Upper lobe of left lung (tissue), 6 donors: ENCODE data around the gene PCDHGA4. TPM values are rescaled to one million over a fixed set of nuclear protein-coding genes. Genes with fewer than 3 reads are reported as not detected.
"Not testable (repeated sequence)": the region's sequence is repeated elsewhere in the genome, so short reads cannot be mapped to it uniquely, and the experiment has no call there.

Source experiments
- ATAC-seq, 2 donors: fragments of 200-7000 bp; cut with Tn5 transposase; one replicate each; pipeline ENCODE4 v1.9.1; 2022; ENCODE audit warnings: mild to moderate bottlenecking in 2 of 2, moderate library complexity in 2 of 2; ENCODE audit not compliant: low FRiP score in 2 of 2
- DNase-seq, 2 donors: peaks; one replicate each; pipeline ENCODE4 v3.0.0-alpha.2; 2019 to 2020
- H3K27ac ChIP-seq, 4 donors: fragments of 200-600 bp; sonication (generic); one replicate each; pipeline ENCODE4 v1.5.1; 2016 to 2019
- H3K27me3 ChIP-seq, 4 donors: fragments of 200-600 bp; sonication (generic); one replicate each; pipeline ENCODE4 v1.5.1; 2017 to 2019
- H3K36me3 ChIP-seq, 4 donors: fragments of 200-600 bp; sonication (generic); one replicate each; pipeline ENCODE4 v1.5.1; 2016 to 2019
- H3K4me1 ChIP-seq, 4 donors: fragments of 200-600 bp; sonication (generic); one replicate each; pipeline ENCODE4 v1.5.1; 2018 to 2019
- H3K4me3 ChIP-seq, 4 donors: fragments of 200-600 bp; sonication (generic); one replicate each; pipeline ENCODE4 v1.5.1; 2017 to 2019; ENCODE audit warnings: mild to moderate bottlenecking in 2 of 4, moderate library complexity in 1 of 4
- H3K9me3 ChIP-seq, 4 donors: fragments of 200-600 bp; sonication (generic); one replicate each; pipeline ENCODE4 v1.5.1; 2018 to 2019
- CTCF ChIP-seq, 6 experiments: fragments of 450-650 bp in 4 of 6; fragments of 200-600 bp in 2 of 6; sonication (generic) in 2 of 6; IDR thresholded peaks; one replicate each; pipeline ENCODE4 v1.5.1; 2016 to 2019; ENCODE audit warnings: antibody characterized with exemption in 6 of 6
- EP300 ChIP-seq, 4 donors: sonication (generic); formaldehyde crosslinking; IDR thresholded peaks; one replicate each; pipeline ENCODE4 v1.5.1; 2017; ENCODE audit warnings: antibody characterized with exemption in 4 of 4, control low read depth in 2 of 4
- POLR2A ChIP-seq, 4 donors: fragments of 450-650 bp; IDR thresholded peaks; one replicate each; pipeline ENCODE4 v1.5.1; 2016 to 2017; ENCODE audit warnings: antibody characterized with exemption in 4 of 4, mild to moderate bottlenecking in 2 of 4
- POLR2AphosphoS5 ChIP-seq, 2 donors: sonication (generic); formaldehyde crosslinking; IDR thresholded peaks; one replicate each; pipeline ENCODE4 v1.5.1; 2017; ENCODE audit warnings: antibody characterized with exemption in 2 of 2
- WGBS, 2 donors: methylation state at CpG; one replicate each; pipeline ENCODE4 v1.1.5; 2017 to 2018; 5-methylcytosine and 5-hydroxymethylcytosine counted together
- total RNA-seq, 6 donors: library from RNA; depleted of rRNA in 4 of 6; stranded (reverse); fragments of >200 nt in 4 of 6; gene quantifications; one replicate each; pipeline versions ENCODE4 v1.1.0 to v1.2.1, GENCODE V29; 2016 to 2021
- donor health status: DM: no; HTN: no; CAD: no; lungs with moderate emphysema.
- donor health status: DM: no; HTN: yes; CAD: no; lungs with severe emphysema.

PCDHGA4 gene
- total RNA-seq, 6 donors from 2014 or later, result 1.7 to 9.4 (median 2.8) TPM

GRCh38 chr5:141397756-141398551, 43.1 kb downstream of the PCDHGA4 start, which contains the start of gene PCDHGB5:
Gene PCDHGB5 (plus strand): TSS chr5:141397947. CDS start chr5:141398128, 181 bp downstream.
- not testable (repeated sequence) for H3K36me3 ChIP-seq, H3K27ac ChIP-seq, H3K27me3 ChIP-seq, H3K4me1 ChIP-seq
- ATAC-seq (peak; percentile 80 to 87), DNase-seq (peak in 1 of 2 donors; percentile 47)
- peak in 5 of 6 experiments; percentile 19 to 57 (median 48) for TF ChIP-seq CTCF (IDR thresholded peaks at IDR 0.05)
- WGBS, 2 donors, result 6 to 13% methylated on average over 23 to 25 of the region's 43 CpGs
- H3K9me3 ChIP-seq, result peaks cover 41 to 83% (median 76%) of the 10 kb centered on the region in 4 donors
- H3K4me3 ChIP-seq, result peak within 1 kb of the TSS in 3 of 4 donors; percentile 33 to 43 (median 34)

GRCh38 chr5:141398608-141399007, 43.8 kb downstream of the PCDHGA4 start:
- H3K9me3 ChIP-seq, result peaks cover 42 to 83% (median 76%) of the 10 kb centered on the region in 4 donors
- H3K27me3 ChIP-seq, result no peaks in the 10 kb centered on the region
- ATAC-seq (no peak), DNase-seq (no peak)
- H3K4me3 ChIP-seq, result no peak overlapping the region
- WGBS, 2 donors, result 33 to 37% methylated on average over 8 to 15 of the region's 15 CpGs
- no peaks in the 10 kb centered on the region for H3K36me3 ChIP-seq
- TF ChIP-seq POLR2A (IDR thresholded peaks at IDR 0.05), result no peak
- no peak for TF ChIP-seq EP300 (IDR thresholded peaks at IDR 0.05)
- TF ChIP-seq CTCF (IDR thresholded peaks at IDR 0.05), result no peak
- TF ChIP-seq POLR2AphosphoS5 (IDR thresholded peaks at IDR 0.05), result no peak
- H3K27ac ChIP-seq, result no peak overlapping the region
- H3K4me1 ChIP-seq, result no peaks in the 10 kb centered on the region

GRCh38 chr5:141399555-141400258, 44.9 kb downstream of the PCDHGA4 start:
- TF ChIP-seq EP300 (IDR thresholded peaks at IDR 0.05) (no peak), POLR2AphosphoS5 (IDR thresholded peaks at IDR 0.05) (no peak), CTCF (IDR thresholded peaks at IDR 0.05) (no peak), POLR2A (IDR thresholded peaks at IDR 0.05) (no peak)
- no peaks in the 10 kb centered on the region for H3K36me3 ChIP-seq
- no peaks in the 10 kb centered on the region for H3K27me3 ChIP-seq
- no peaks in the 10 kb centered on the region for H3K4me1 ChIP-seq
- no peak for ATAC-seq
- no peak for DNase-seq
- H3K4me3 ChIP-seq, result no peak overlapping the region
- WGBS, 2 donors, result 30 to 41% methylated on average over 4 to 49 of the region's 61 CpGs
- no peak overlapping the region for H3K27ac ChIP-seq
- H3K9me3 ChIP-seq, result peaks cover 41 to 84% (median 77%) of the 10 kb centered on the region in 4 donors

GRCh38 chr5:141402553-141403243, 47.9 kb downstream of the PCDHGA4 start, which contains the start of gene PCDHGA9:
Gene PCDHGA9 (plus strand): TSS chr5:141402778. CDS start chr5:141402953, 175 bp downstream.
- Histone ChIP-seq H3K4me3 (peak within 1 kb of the TSS in 2 of 4 donors; percentile 11 to 31), H3K4me1 (no peaks in the 10 kb centered on the region), H3K9me3 (peaks cover 45 to 84% (median 81%) of the 10 kb centered on the region in 4 donors), H3K27ac (no peak within 1 kb of the TSS), H3K36me3 (no peaks in the 10 kb centered on the region), H3K27me3 (no peaks in the 10 kb centered on the region)
- DNase-seq (peak in 1 of 2 donors; percentile 77), ATAC-seq (no peak)
- 20 to 22% methylated on average over 27 of the region's 27 CpGs for WGBS, 2 donors
- TF ChIP-seq POLR2AphosphoS5 (IDR thresholded peaks at IDR 0.05), result no peak
- TF ChIP-seq CTCF (IDR thresholded peaks at IDR 0.05), result peak in 1 of 6 experiments; percentile 40
